Activated naive CD8-positive, alpha-beta T cell (primary cell): ENCODE measurements around the gene SLC35A5.

Source experiments
- H3K27ac Mint-ChIP-seq: one replicate; pipeline ENCODE4 v1.8.0; 2021; ENCODE audit warnings: mixed read lengths
- H3K27me3 Mint-ChIP-seq: one replicate; pipeline ENCODE4 v1.8.0; 2021; ENCODE audit warnings: mixed read lengths
- H3K36me3 Mint-ChIP-seq: one replicate; pipeline ENCODE4 v1.8.0; 2021; ENCODE audit warnings: mixed read lengths
- H3K4me1 Mint-ChIP-seq: one replicate; pipeline ENCODE4 v1.8.0; 2021; ENCODE audit warnings: low read depth, mixed read lengths
- H3K4me3 Mint-ChIP-seq: one replicate; pipeline ENCODE4 v1.8.0; 2021; ENCODE audit warnings: mild to moderate bottlenecking, mixed read lengths
- H3K9me3 Mint-ChIP-seq: one replicate; pipeline ENCODE4 v1.8.0; 2021; ENCODE audit warnings: low read depth, mixed read lengths

The SLC35A5 gene

DNA sequence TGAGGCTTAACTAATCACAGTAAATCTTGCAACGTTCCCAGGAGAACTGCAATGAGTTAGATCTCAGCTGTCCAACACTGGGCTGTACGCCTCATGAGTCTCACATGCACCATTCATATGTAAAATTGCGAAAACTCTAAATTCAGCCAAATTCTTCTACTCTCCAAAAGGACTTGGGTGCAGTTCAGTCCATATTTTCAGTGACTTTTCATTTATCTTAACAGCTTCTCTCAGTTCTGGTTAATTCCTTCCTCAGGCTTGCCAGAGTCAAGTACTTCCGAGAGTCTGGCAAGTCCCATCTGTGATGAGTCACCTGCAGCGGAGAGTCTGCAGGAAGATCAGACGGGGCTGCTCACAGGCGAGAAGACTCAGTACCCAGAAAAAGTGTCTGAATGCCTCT, 67.6 kb downstream of the SLC35A5 start:
- Mint-ChIP-seq H3K9me3 (no peaks in the 10 kb centered on the region), H3K27me3 (no peaks in the 10 kb centered on the region), H3K4me3 (no peak overlapping the region), H3K4me1 (no peaks in the 10 kb centered on the region), H3K27ac (no peak overlapping the region), H3K36me3 (no peaks in the 10 kb centered on the region)

- Mint-ChIP-seq H3K36me3 (no peaks in the 10 kb centered on the region), H3K27ac (no peak overlapping the region)
These were observed 69.4 kb downstream of the SLC35A5 start for GRCh38 chr3:112631257-112631656.

GRCh38 chr3:112632596-112632995, 70.8 kb downstream of the SLC35A5 start:
- Mint-ChIP-seq H3K36me3 (no peaks in the 10 kb centered on the region), H3K4me1 (no peaks in the 10 kb centered on the region), H3K27me3 (no peaks in the 10 kb centered on the region), H3K4me3 (no peak overlapping the region), H3K27ac (no peak overlapping the region), H3K9me3 (no peaks in the 10 kb centered on the region)

More at GRCh38 chr3:112631257-112631656, 69.4 kb downstream of the SLC35A5 start:
- no peaks in the 10 kb centered on the region for H3K4me1 Mint-ChIP-seq
- no peaks in the 10 kb centered on the region for H3K9me3 Mint-ChIP-seq
- no peaks in the 10 kb centered on the region for H3K27me3 Mint-ChIP-seq
- H3K4me3 Mint-ChIP-seq = no peak overlapping the region

GRCh38 chr3:112633191-112633590, 71.3 kb downstream of the SLC35A5 start:
- H3K4me3 Mint-ChIP-seq = no peak overlapping the region

DNA sequence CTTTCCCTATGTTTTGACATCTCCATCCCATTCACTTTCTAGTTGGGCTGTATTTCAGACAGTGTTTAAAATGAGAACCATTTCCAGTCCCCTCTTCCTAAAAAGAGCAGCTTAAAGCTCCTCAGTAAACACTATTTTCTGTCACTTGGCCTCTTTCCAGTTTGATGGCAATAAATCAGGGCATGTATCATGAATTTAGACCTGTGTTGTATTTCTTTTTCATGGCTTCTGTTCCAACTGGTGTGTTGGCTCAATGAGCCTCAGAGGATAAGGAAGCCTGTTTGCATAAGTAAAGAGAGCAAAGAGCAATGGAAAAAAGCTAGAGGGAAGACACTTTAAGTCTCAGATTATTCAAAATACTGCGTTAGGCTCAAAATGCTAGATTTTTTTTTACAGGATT, 71.9 kb downstream of the SLC35A5 start:
- Mint-ChIP-seq H3K27ac (no peak overlapping the region), H3K4me1 (no peaks in the 10 kb centered on the region), H3K36me3 (no peaks in the 10 kb centered on the region), H3K9me3 (no peaks in the 10 kb centered on the region), H3K27me3 (no peaks in the 10 kb centered on the region), H3K4me3 (no peak overlapping the region)

More at GRCh38 chr3:112633191-112633590, 71.3 kb downstream of the SLC35A5 start:
- no peak overlapping the region for H3K27ac Mint-ChIP-seq
- H3K9me3 Mint-ChIP-seq = no peaks in the 10 kb centered on the region
- H3K4me1 Mint-ChIP-seq = no peaks in the 10 kb centered on the region
- no peaks in the 10 kb centered on the region for H3K36me3 Mint-ChIP-seq
- no peaks in the 10 kb centered on the region for H3K27me3 Mint-ChIP-seq

DNA sequence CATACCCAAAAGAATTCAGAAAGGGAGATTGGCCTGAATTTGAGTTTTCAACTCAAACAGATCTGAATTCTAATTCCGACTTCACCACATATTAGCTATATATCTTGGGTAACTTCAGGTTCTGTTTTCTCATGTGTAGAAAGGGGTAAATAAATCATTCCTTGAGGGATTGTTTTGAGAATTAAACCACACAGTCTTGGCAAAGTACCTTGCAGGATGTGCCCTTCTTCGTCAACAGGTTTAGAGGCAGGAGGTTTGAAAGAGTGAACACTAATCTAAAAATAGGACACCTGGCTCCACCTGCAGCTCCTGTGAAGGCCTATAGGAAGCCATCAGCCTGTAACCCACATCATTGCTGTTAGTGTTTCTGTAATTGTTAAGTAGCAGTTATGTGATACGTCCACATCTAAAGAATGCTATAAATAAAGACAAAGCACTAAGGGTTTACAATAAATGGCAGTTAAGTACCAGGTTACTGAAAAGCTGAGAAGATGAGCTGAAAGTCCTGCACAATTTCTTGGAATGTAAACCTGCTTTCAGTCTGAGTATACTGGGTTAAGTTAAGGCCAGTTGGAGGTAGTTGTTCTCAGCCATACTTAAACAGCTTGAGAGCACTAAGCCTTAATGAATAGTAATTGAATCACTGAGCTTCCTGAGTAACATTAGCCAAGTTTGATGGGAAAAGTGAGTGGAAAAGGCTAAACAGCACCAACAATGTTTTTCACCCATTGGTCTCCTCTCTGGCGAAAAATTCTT, 73.1 kb downstream of the SLC35A5 start:
- Mint-ChIP-seq H3K27ac (no peak overlapping the region), H3K27me3 (no peaks in the 10 kb centered on the region), H3K36me3 (no peaks in the 10 kb centered on the region), H3K9me3 (no peaks in the 10 kb centered on the region), H3K4me3 (no peak overlapping the region), H3K4me1 (no peaks in the 10 kb centered on the region)
